Bronchial epithelial cell (primary cell): ENCODE measurements around the gene UNC79. TPM values are rescaled to one million over a fixed set of nuclear protein-coding genes. Genes with fewer than 3 reads are reported as not detected.

Source experiments
- DNase-seq: peaks from one replicate; pipeline ENCODE4 v3.0.0-alpha.2; 2010; ENCODE audit warnings: low read depth
- FAIRE-seq: peaks from 2 replicates; lab custom pipeline; 2011; peaks lifted over from hg19 to GRCh38; lab: Jason Lieb, UNC
- H3K27me3 ChIP-seq: 2 replicates; pipeline ENCODE4 v1.5.1; 2011; ENCODE audit warnings: low read length; ENCODE audit not compliant: control insufficient read depth, insufficient read depth
- H3K36me3 ChIP-seq: 2 replicates; pipeline ENCODE4 v1.5.1; 2011; ENCODE audit warnings: low read length; ENCODE audit not compliant: control insufficient read depth, insufficient read depth
- H3K4me3 ChIP-seq: 2 replicates; pipeline ENCODE4 v1.5.1; 2011; ENCODE audit warnings: mild to moderate bottlenecking, low read depth, low read length, control low read depth
- CTCF ChIP-seq: IDR thresholded peaks from 2 replicates; pipeline ENCODE4 v1.5.1; 2011; ENCODE audit warnings: mild to moderate bottlenecking, moderate library complexity, low read length, control low read depth, inconsistent platforms; ENCODE audit not compliant: insufficient read depth, severe bottlenecking
- total RNA-seq: library from RNA; depleted of rRNA; stranded (reverse); fragments of >200 nt; gene quantifications from 2 replicates; pipeline ENCODE4 v1.2.1, GENCODE V29; 2014

UNC79 gene
- total RNA-seq, 1 donor from 2014 or later, result under 0.01 TPM

- FAIRE-seq, result no peak
- peak; percentile 69 for DNase-seq
- Histone ChIP-seq H3K27me3 (no peaks in the 10 kb centered on the region), H3K36me3 (no peaks in the 10 kb centered on the region), H3K4me3 (no peak overlapping the region)
- TF ChIP-seq CTCF, result no peak
Observed at GRCh38 chr14:93525696-93526451, 95.1 kb downstream of the UNC79 start.

- H3K4me3 ChIP-seq, result no peak overlapping the region
- no peaks in the 10 kb centered on the region for H3K27me3 ChIP-seq
- no peaks in the 10 kb centered on the region for H3K36me3 ChIP-seq
- FAIRE-seq, result no peak
- DNase-seq, result peak; percentile 37
- no peak for TF ChIP-seq CTCF
Observed at GRCh38 chr14:93527203-93527607, 96.5 kb downstream of the UNC79 start.

DNA sequence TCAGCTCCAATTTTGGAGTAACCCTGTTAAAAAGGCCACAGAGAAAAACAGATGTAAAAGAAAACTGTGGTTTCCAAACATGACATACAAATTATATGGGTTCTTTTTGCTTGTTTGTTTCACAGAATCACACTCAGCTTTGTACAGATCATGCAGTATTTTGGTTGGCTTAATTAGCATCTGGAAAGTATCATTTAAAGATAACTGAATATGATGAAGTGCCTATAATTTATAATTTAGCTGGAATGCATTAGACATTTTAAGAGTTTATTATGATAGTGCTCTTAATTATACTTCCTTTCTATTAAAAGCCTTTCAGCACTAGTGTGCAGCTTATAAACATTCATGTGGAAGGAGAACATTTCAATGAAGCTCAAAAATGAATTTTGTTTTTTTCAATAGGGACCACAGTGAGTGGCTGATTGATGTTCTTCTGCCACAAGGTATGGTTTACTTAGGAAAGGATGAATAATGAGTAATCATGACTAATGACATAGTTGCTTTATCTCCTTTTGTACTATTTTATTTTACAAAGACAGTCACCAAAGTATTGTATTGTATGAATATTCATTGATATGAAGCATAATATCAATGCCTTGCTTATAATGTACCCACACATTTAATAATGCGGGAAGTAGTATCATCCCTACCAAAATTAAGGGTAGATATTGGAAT is 98.3 kb downstream of the UNC79 start:
- FAIRE-seq, result no peak
- H3K27me3 ChIP-seq, result no peaks in the 10 kb centered on the region
- H3K4me3 ChIP-seq, result no peak overlapping the region
- peak; percentile 72 for DNase-seq
- no peak for TF ChIP-seq CTCF
- no peaks in the 10 kb centered on the region for H3K36me3 ChIP-seq

DNA sequence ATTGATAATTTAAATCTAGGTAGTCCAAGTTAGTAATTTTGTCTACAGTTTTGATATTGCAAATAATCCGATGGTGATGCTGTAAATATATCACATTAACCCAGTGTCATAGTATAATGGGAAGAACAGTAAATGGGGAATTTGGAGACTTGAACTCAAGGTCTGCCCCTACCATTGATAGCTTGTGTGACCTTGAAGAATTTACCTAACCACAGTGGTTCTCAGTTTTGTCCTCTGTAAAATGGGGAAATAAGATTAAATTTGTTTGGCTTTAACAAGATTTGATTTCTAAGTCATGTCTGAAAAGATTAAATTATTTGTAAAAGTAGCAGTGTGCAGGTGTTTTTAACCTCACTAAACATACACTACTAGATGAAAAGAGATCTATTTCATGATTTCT is 100.9 kb downstream of the UNC79 start:
- no peak for DNase-seq
- Histone ChIP-seq H3K4me3 (no peak overlapping the region), H3K36me3 (no peaks in the 10 kb centered on the region), H3K27me3 (no peaks in the 10 kb centered on the region)
- FAIRE-seq, result no peak
- TF ChIP-seq CTCF, result no peak

GRCh38 chr14:93532541-93532940 is 101.8 kb downstream of the UNC79 start:
- DNase-seq (no peak), FAIRE-seq (no peak)
- H3K36me3 ChIP-seq, result no peaks in the 10 kb centered on the region
- TF ChIP-seq CTCF, result no peak
- H3K4me3 ChIP-seq, result no peak overlapping the region
- H3K27me3 ChIP-seq, result no peaks in the 10 kb centered on the region

DNA sequence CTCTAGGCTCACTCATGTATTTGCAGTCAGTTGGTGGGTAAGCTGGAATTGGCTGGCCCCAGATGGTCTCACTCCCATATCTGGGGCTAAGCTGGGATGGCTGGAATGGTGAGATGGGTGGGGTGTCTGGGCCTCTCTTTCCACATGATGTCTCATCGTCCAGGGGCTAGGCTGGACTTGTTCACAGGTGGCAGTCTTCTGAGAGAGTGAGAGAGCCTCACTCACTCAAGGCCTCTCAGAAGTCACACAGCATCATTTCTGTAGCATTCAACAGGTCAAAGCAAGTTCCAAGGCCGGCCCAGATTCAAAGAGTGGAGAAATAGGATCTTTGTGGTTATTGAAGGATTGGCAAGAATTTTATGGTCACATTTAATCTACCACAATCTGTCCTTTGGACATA is 102.7 kb downstream of the UNC79 start:
- Histone ChIP-seq H3K36me3 (no peaks in the 10 kb centered on the region), H3K4me3 (no peak overlapping the region), H3K27me3 (no peaks in the 10 kb centered on the region)
- FAIRE-seq (no peak), DNase-seq (peak; percentile 97)
- TF ChIP-seq CTCF, result no peak
